Activated CD4-positive, CD25-positive, alpha-beta regulatory T cell (primary cell): ENCODE results near the gene NPHP3.
"Not testable (repeated sequence)": the region's sequence is repeated elsewhere in the genome, so short reads cannot be mapped to it uniquely, and the experiment has no call there.

ENCODE experiments used
- DNase-seq, 4 experiments: peaks; one replicate each; lab custom pipeline; 2025; lab: John Stamatoyannopoulos, UW

NPHP3 gene

DNA sequence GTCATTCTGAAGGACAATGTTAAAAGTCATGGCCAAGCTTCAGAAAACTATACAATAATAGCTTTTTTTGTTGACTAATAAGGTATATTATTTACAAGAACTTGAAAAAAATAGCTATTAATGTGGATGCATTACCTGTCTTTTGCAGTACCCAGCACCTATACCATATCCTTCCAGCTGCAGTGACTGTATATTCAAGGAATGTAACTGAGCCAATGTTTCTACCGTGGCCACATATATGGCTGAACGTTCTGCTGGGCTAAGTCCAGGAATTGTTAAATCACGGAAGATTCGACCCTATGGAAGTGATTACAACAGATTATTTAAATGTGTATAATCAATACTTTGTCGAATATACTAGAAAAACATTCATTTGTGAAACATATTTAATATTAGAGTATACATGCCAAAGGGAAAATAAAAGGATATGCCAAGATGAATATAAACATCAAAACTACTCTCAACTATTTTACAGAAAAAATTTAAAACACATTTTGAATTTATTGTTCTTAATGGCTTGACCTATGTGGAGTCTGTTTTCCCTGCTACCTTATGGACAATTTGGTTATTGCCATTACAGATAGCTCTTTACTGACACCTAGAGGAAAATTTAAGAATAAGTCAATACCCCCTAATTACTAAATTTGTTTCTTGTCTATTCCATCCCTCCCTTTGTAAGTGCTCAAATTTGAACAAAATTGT, 80.2 kb downstream of the NPHP3 start:
- no peak for DNase-seq

DNA sequence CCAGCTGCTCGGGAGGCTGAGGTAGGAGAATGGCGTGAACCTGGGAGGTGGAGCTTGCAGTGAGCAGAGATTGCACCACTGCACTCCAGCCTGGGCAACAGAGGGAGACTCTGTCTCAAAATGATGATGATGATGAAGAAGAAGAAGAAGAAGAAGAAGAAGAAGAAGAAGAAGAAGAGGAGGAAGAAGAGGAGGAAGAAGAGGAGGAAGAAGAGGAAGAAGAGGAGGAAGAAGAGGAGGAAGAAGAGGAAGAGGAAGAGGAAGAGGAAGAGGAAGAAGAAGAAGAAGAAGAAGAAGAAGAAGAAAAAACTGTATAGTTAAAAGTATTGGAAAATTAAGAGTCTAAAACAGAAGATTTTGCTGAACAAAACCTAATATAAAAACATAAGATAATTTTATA, 80.8 kb downstream of the NPHP3 start:
- DNase-seq, result not testable (repeated sequence)

DNA sequence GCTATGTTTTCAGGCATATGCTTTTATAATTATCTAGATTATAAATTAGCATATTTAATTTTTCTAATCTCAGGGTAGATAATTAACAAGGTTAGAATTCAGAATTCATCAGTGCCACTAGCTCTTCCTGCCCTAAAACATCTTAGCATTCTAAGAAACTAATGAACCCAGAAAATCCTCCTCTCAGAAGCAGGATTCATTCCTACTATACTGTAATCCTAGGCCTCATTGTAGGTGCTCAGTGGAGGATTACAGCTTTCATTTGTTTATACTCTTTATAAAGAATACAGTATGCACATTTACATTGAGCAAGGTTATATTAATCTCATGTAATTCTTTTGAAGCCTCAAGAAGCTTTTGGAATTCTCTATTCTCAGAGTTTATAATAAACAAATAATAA, 83.5 kb downstream of the NPHP3 start:
- no peak for DNase-seq

DNA sequence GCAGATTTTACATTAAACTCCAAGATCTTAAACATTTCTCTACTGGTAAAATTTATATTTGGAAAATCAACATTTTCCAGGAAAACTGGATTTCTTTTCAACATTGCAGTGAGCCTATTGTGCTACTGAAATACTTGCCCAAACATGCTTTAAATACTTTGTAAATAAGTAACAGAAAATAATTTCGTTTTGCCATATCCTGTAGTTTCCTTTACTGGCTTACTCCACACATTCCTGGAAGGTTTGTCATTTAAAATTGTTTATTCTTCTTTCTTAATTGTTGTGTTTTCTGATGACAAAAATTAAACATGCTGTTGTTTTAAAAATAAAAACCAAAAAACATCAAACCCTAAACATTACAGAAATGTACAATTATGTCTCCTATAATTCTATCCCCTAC, 84.6 kb downstream of the NPHP3 start:
- DNase-seq, result no peak

DNA sequence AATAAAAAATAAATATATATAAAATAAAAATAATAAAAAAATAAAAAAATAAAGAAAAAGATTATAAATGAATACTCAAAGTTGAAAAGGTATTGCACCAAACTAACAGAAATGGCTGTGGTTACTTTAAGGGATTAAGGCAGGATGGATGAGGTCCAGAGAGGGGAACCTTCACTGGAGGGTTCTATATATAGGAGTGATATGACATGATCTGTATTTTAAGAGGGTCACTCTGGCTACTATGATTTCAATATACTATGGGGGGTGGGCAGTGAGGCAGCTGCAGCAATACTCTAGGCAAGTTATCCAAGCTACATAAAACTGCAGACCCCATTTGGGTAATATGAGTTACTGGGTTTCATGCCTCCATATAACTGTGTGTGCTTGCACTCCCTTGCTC, 87.2 kb downstream of the NPHP3 start:
- DNase-seq, result no peak
